ENCODE measurements around the gene ELK1. TPM values are rescaled to one million over a fixed set of nuclear protein-coding genes. Genes with fewer than 3 reads are reported as not detected.
A peak's percentile ranks its signal among the peaks of the same experiment; 100 is the strongest.

Gene ELK1
- total RNA-seq, 4 donors from 2014 or later, result 17.3 to 21.7 (median 17.7) TPM

- intact Hi-C loops (cut with DNase I), result no loop called here
- Histone ChIP-seq H3K36me3 (peaks cover 0 to 6% of the 10 kb centered on the region in 2 donors), H3K27ac (peak overlapping the region in 1 of 3 donors; percentile 24), H3K9me3 (no peaks in the 10 kb centered on the region), H3K27me3 (no peaks in the 10 kb centered on the region), H3K4me1 (no peaks in the 10 kb centered on the region), H3K4me3 (replicated peaks in 1 of 3) (no peak overlapping the region)
- WGBS, 2 donors, result 61% methylated on average over 10 of the region's 10 CpGs
- TF ChIP-seq POLR2A (IDR thresholded peaks at IDR 0.05), result no peak
- TF ChIP-seq, protein P1, sequence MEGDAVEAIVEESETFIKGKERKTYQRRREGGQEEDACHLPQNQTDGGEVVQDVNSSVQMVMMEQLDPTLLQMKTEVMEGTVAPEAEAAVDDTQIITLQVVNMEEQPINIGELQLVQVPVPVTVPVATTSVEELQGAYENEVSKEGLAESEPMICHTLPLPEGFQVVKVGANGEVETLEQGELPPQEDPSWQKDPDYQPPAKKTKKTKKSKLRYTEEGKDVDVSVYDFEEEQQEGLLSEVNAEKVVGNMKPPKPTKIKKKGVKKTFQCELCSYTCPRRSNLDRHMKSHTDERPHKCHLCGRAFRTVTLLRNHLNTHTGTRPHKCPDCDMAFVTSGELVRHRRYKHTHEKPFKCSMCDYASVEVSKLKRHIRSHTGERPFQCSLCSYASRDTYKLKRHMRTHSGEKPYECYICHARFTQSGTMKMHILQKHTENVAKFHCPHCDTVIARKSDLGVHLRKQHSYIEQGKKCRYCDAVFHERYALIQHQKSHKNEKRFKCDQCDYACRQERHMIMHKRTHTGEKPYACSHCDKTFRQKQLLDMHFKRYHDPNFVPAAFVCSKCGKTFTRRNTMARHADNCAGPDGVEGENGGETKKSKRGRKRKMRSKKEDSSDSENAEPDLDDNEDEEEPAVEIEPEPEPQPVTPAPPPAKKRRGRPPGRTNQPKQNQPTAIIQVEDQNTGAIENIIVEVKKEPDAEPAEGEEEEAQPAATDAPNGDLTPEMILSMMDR (IDR thresholded peaks at IDR 0.05), result no peak
- peak; percentile 24 to 34 for DNase-seq
These were observed 4.8 kb downstream of the ELK1 start for GRCh38 chrX:47645530-47645929.

DNA sequence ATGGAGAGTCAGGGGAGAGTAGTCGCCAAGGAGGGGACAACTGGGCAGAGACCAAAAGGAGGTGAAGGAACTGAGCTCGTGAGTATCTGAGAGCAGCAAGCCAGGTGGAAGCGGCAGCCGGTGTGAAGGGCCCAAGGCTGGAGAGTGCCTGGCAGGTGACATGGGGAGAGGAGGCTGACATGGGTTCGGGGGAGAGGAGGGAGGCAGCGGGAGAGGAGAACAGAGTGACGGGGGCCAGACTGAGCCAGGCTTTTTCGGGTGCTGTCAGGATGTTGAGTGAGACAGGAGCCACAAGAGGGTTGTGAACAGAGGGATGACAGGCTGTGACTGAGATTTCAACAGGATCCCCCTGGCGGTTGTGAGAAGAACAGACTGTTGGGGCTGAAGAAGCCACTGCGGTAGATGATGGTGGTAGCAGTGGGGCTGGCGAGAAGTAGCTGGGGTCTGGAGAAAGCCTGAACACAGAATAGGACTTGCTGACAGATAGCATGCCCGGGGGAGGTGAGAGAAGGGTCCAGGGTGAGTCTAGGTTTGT is 5.7 kb downstream of the ELK1 start:
- Histone ChIP-seq H3K27me3 (no peaks in the 10 kb centered on the region), H3K4me1 (no peaks in the 10 kb centered on the region), H3K9me3 (no peaks in the 10 kb centered on the region), H3K4me3 (replicated peaks in 1 of 3) (no peak overlapping the region), H3K36me3 (peaks cover 5 to 11% of the 10 kb centered on the region in 2 donors), H3K27ac (no peak overlapping the region)
- 63 to 79% methylated on average over 12 of the region's 12 CpGs for WGBS, 2 donors
- TF ChIP-seq POLR2A (IDR thresholded peaks at IDR 0.05), result no peak
- TF ChIP-seq, protein P1 (IDR thresholded peaks at IDR 0.05), result no peak
- DNase-seq, result no peak
- intact Hi-C loops (cut with DNase I), result no loop called here

- intact Hi-C loops (cut with DNase I), result no loop called here
- H3K27ac ChIP-seq, result no peak overlapping the region
- TF ChIP-seq POLR2A (IDR thresholded peaks at IDR 0.05), result no peak
- TF ChIP-seq, protein P1 (IDR thresholded peaks at IDR 0.05), result peak in 2 of 6 experiments; percentile 27 to 29
These were observed 6.4 kb downstream of the ELK1 start for GRCh38 chrX:47643926-47644325.

DNA sequence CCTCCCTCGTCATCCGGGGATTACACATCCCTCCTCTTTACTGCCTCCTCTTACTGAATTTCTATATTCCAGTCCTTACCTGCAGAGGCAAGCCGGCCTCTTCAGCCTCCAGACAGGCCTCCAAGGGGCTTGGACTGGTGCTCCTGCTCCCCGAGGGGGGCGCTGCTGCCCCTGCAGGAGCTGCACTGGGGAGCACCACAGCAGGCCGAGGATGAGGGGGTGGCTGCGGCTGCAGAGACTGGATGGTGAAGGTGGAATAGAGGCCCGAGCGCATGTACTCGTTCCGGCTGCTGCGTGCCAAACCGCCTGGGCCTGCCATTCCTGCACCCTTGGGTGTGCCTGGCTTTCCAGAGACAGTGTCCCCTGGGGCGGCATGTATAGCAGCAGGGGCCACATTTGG is 11.5 kb downstream of the ELK1 start:
- no peak overlapping the region for H3K27ac ChIP-seq
- no peaks in the 10 kb centered on the region for H3K9me3 ChIP-seq
- no peak for DNase-seq
- intact Hi-C loops (cut with DNase I), result no loop called here
- H3K36me3 ChIP-seq, result peaks cover 17 to 23% of the 10 kb centered on the region in 2 donors
- H3K27me3 ChIP-seq, result no peaks in the 10 kb centered on the region
- TF ChIP-seq, protein P1 (IDR thresholded peaks at IDR 0.05), result no peak
- TF ChIP-seq POLR2A (IDR thresholded peaks at IDR 0.05), result no peak
- H3K4me3 ChIP-seq (replicated peaks in 1 of 3), result no peak overlapping the region
- H3K4me1 ChIP-seq, result no peaks in the 10 kb centered on the region
- WGBS, 2 donors, result 87 to 95% methylated on average over 2 to 3 of the region's 14 CpGs

More at GRCh38 chrX:47643926-47644325, 6.4 kb downstream of the ELK1 start:
- H3K36me3 ChIP-seq, result peaks cover 11% of the 10 kb centered on the region in 2 donors
- H3K27me3 ChIP-seq, result no peaks in the 10 kb centered on the region
- H3K4me1 ChIP-seq, result no peaks in the 10 kb centered on the region
- no peak overlapping the region for H3K4me3 ChIP-seq (replicated peaks in 1 of 3)
- 32 to 45% methylated on average over 2 of the region's 2 CpGs for WGBS, 2 donors
- DNase-seq, result no peak
- H3K9me3 ChIP-seq, result no peaks in the 10 kb centered on the region

DNA sequence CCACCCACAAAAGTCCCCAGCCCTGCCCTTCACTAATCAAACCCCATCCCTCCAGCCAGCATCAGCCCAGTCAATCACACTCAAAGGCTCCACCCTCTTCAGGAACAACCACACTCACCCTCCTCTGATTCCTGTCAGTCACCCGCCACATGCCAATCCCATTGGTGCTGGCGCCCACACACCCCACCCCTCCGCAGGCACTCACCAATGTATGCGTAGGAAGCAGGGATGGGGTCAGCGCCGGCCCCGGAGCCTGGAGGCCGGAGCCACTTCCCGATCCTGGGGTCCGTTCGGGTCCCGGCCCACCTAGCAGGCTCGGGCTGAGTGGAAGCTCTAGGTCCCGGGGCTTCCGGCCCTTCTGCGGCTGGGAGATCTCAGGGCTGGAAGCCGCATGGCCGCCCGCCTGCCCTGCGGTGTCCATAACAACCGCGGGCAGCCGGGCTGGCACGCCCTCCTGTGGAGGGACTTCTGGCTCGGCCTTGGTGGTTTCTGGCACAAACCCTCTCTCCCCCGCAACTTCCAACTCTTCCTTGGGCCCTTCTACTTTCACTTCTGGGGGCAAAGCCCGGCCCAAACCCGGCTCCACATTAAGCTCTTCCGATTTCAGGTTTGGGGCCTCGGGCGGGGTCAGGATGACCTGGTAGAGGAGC is 12.7 kb downstream of the ELK1 start:
- 53 to 92% methylated on average over 2 to 14 of the region's 31 CpGs for WGBS, 2 donors
- TF ChIP-seq, protein P1 (IDR thresholded peaks at IDR 0.05), result no peak
- TF ChIP-seq POLR2A (IDR thresholded peaks at IDR 0.05), result no peak
- Histone ChIP-seq H3K4me1 (no peaks in the 10 kb centered on the region), H3K36me3 (peaks cover 17 to 23% of the 10 kb centered on the region in 2 donors), H3K27me3 (no peaks in the 10 kb centered on the region), H3K27ac (no peak overlapping the region), H3K4me3 (replicated peaks in 1 of 3) (no peak overlapping the region), H3K9me3 (no peaks in the 10 kb centered on the region)
- DNase-seq, result peak; percentile 19 to 35
- intact Hi-C loops (cut with DNase I), result no loop called here

Data from thyroid gland (tissue), 4 donors.